ENCODE data around the gene BCAN.
"Not testable (repeated sequence)": the region's sequence is repeated elsewhere in the genome, so short reads cannot be mapped to it uniquely, and the experiment has no call there.

The BCAN gene

GRCh38 chr1:156616463-156616862 is 25.5 kb upstream of the BCAN start:
- DNase-seq (ENCODE audit: low read depth) = no peak

GRCh38 chr1:156618853-156619581 is 22.9 kb upstream of the BCAN start, which contains the start of gene HAPLN2:
Gene HAPLN2, plus strand, starts transcription at chr1:156619415. Its CDS starts 4,076 bp downstream, at chr1:156623491.
- DNase-seq (ENCODE audit: low read depth) = no peak

- no peak for DNase-seq (ENCODE audit: low read depth)
Observed at GRCh38 chr1:156619582-156619955, 22.3 kb upstream of the BCAN start.

- no peak for DNase-seq (ENCODE audit: low read depth)
Observed at GRCh38 chr1:156622581-156623297, 19.2 kb upstream of the BCAN start.

- no peak for DNase-seq (ENCODE audit: low read depth)
Observed at GRCh38 chr1:156623946-156624813, 17.7 kb upstream of the BCAN start.

- DNase-seq (ENCODE audit: low read depth) = no peak
Observed at GRCh38 chr1:156624814-156625435, 17.0 kb upstream of the BCAN start.

DNA sequence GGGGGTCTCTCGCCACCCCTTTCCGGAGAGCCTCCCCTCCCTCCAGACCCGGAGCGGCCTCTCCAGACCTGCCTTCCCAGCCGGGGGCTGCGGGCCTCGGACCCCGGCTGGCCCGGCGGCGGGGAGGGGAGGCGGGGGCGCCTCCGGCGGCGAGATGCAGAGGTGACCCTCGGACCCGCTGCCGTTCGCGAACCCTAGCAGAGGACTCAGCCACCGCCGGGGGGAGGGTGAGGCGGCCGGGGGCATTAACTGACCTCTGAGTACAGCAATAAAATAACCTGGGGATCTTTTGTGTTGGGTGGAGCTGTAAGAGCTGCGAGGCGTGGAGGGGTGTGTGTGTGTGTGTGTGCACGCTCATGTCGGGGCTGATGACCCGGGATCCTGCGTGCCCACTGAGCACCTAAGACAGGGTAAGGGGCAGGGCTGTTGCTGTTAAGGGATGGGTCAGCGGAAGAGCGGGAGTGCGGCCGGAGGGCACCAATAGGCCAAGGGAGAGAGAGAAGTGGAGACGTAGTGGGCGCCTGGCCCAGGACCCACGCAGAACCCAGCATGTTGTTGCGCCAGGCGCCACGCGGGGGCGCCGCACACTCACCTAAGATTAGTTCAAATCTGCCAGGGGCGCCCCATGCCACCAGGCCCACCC is 16.4 kb upstream of the BCAN start:
- peak; percentile 58 for DNase-seq (ENCODE audit: low read depth)

DNA sequence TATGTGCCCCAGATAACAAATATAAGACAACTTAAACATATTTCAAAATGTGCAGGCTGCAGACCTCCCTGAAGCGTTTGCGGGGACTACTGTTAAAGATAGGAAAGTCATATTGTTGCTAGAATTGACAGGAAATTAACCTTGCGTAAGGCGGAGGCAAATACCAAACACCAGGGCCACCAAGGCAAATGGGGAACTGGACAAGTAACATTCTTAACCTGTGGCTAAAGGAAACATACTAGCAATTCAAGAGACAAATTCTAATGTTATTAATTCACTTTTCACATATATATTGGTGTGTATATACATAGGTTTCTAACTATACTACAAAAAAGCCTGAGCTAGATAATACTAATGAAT is 15.9 kb upstream of the BCAN start:
- no peak for DNase-seq (ENCODE audit: low read depth)

DNA sequence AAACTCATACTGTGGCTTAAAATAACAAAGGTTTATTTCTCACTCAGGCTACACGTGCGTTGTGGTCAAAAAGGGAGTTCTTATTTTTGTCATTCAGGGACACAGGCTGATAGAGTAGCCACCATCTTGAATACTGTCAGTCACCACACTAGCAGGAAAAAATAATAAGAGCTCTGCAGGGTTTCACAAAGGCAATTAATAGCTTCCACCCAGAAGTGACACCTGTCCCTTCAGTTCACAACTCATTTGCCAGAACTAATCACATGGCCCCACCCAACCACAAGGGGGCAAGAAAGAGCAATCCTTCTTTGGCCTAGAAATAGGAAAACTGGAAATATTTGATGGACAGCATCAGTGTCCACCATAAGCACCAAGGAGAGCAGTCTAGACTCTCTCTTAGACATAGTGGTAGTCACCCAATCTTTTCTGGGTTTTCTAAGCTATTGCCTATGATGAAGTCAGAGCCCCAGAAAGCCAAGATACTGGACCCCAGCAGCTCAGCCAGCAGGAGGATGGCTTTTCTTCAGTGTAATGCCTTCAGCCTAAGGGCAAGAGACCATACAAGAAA is 14.5 kb upstream of the BCAN start:
- DNase-seq (ENCODE audit: low read depth) = no peak

- DNase-seq (ENCODE audit: low read depth) = no peak
Observed at GRCh38 chr1:156629823-156630449, 12.0 kb upstream of the BCAN start.

- not testable (repeated sequence) for DNase-seq (ENCODE audit: low read depth)
Observed at GRCh38 chr1:156631152-156631551, 10.8 kb upstream of the BCAN start.

GRCh38 chr1:156632355-156632754 is 9.6 kb upstream of the BCAN start:
- no peak for DNase-seq (ENCODE audit: low read depth)

GRCh38 chr1:156638189-156638985 is 3.5 kb upstream of the BCAN start:
- no peak for DNase-seq (ENCODE audit: low read depth)

DNA sequence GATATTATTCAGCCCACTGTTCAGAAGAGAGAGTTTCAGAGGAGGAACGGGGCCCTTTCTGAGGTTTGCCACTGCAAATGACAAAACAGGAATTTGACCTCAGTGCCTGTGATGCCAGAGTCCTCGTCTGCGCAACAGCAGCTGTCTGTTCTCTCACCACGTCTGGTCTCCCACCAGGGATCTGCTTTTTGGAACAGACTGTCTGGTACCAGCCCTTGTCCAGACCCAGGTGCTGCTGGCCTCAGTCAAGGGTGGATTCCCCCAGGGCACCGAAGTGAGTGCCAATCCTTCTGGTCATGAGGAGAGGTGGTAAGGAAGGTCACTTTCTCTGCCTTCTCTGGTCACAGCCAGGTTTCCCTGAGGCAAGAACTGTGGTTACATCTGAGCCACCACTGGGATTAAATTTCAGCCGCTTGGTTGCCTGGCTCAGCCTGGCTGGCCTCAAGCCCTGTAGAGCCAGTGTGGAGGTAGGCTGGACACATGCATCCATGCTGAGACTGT is 2.3 kb upstream of the BCAN start:
- DNase-seq (ENCODE audit: low read depth) = no peak

- DNase-seq (ENCODE audit: low read depth) = no peak
Observed at GRCh38 chr1:156640842-156641706, 843 bp upstream of the BCAN start.

DNA sequence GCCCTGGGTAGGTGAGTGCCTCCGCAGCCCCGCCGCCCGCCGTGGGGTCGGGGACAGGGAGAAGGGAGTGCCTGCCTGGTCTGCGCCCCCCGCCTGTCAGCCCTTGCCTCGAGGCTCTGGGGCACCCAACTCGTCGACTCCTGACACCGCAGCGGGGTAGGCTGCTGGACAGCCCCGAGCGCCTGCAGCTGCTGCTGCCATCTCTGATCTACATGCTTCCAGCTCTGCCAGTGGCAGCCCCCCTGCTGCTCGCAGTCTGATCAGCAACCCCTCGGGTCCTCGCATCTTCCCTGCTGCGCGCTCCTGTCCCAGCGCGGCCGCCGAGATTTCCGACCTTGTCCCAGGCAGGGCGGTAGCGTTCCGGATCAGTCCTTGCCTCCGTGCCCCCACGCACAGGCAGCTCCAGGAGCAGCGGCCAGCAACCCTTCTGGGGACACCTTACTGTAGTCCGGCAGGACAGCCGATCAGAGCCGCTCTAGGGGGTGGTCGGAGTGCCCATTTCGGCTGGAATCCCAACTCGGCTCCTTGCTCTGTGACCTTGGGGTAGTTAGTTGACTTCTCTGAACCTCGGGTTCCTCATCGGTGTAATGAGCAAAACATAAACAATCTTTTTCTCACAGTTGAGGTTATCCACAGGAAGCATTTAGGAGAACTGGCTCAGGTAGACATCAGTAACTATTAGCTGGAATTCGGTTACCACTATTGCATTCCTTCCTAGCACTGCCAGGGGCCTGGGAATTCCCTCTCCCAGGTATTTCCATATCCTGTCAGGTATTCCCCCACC is 540 bp downstream of the BCAN start:
- no peak for DNase-seq (ENCODE audit: low read depth)

GRCh38 chr1:156643049-156643777 is 1.3 kb downstream of the BCAN start:
- DNase-seq (ENCODE audit: low read depth) = no peak

DNA sequence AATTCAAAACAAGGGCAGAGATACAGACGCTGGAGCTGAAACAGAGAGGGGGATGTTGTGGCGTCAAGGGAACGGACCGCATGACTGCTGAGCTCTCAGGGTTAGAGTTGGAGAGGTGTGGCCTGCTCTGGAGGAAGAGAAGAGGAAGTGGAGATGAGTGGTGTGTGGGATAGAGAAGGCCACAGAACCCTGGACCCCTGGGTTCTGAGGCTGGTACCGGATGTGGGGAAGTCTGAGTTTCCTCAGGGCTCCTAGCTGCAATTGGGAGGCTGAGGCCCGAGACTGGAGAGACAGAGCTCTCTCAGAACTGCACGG is 1.8 kb downstream of the BCAN start:
- DNase-seq (ENCODE audit: low read depth) = no peak
